Thymus (tissue), 11 donors: ENCODE data around the gene TM4SF4. TPM values are rescaled to one million over a fixed set of nuclear protein-coding genes. Genes with fewer than 3 reads are reported as not detected.
"Not testable (repeated sequence)": the region's sequence is repeated elsewhere in the genome, so short reads cannot be mapped to it uniquely, and the experiment has no call there.

Source experiments
- DNase-seq, 9 donors: peaks; one replicate each; pipeline ENCODE4 v3.0.0-alpha.2; 2013; ENCODE audit warnings: low spot score in 9 of 9, low read depth in 6 of 9, missing footprints in 1 of 9
- H3K27ac ChIP-seq, 2 donors: one replicate each; pipeline ENCODE4 v1.5.1; 2013; ENCODE audit warnings: control low read depth in 1 of 2, low read depth in 1 of 2, low read length in 1 of 2, mild to moderate bottlenecking in 1 of 2, moderate library complexity in 1 of 2
- H3K27me3 ChIP-seq, 2 donors: one replicate each; pipeline ENCODE4 v1.5.1; 2013; ENCODE audit warnings: low read length in 1 of 2; ENCODE audit not compliant: control insufficient read depth in 2 of 2, insufficient read depth in 1 of 2
- H3K36me3 ChIP-seq, 2 donors: one replicate each; pipeline ENCODE4 v1.5.1; 2013; ENCODE audit warnings: low read length in 1 of 2, mild to moderate bottlenecking in 1 of 2, moderate library complexity in 1 of 2; ENCODE audit not compliant: control insufficient read depth in 2 of 2, insufficient read depth in 2 of 2
- H3K4me1 ChIP-seq, 2 donors: one replicate each; pipeline ENCODE4 v1.5.1; 2013; ENCODE audit warnings: low read length in 2 of 2; ENCODE audit not compliant: control insufficient read depth in 2 of 2, insufficient read depth in 2 of 2
- H3K4me3 ChIP-seq, 2 donors: one replicate each; pipeline ENCODE4 v1.5.1; 2013; ENCODE audit warnings: low read length in 2 of 2, control low read depth in 1 of 2, mild to moderate bottlenecking in 1 of 2
- H3K9me3 ChIP-seq, 2 donors: one replicate each; pipeline ENCODE4 v1.5.1; 2013; ENCODE audit warnings: low read length in 1 of 2, mild to moderate bottlenecking in 1 of 2; ENCODE audit not compliant: control insufficient read depth in 2 of 2, insufficient read depth in 1 of 2
- WGBS: extraction: QIAGEN DNeasy Blood & Tissue Kit; methylation state at CpG from one replicate; pipeline ENCODE4 v1.1.7; 2013; 5-methylcytosine and 5-hydroxymethylcytosine counted together
- polyA plus RNA-seq: library from polyadenylated mRNA; stranded (reverse); fragments of 200-250 nt; gene quantifications from one replicate; pipeline ENCODE4 v1.2.3, GENCODE V29; 2013
- total RNA-seq: library from RNA; stranded (reverse); fragments of 120-200 nt; gene quantifications from one replicate; pipeline ENCODE4 v1.2.4, GENCODE V29; 2013
- donor health status: healthy.

TM4SF4 gene
- total and polyA plus RNA-seq, 2 donors, result 0.07 to 0.09 TPM

DNA sequence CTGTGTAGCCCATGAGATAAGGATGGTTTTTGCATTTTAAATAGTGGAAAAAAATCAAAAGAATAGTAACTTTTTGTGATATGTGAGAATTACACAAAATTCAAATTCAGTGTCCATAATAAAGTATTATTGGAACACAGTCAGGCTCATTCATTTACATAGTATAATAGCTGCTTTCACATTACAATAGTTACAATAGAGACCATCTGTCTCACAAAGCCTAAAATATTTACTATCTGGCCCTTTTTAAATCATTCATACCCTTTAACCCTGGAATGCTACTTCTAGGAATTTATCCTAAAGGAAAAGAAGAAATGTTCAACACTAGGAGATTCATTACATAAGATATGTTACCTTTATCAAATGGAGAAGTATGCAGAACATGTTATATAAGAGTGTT, 35.5 kb upstream of the TM4SF4 start:
- no peaks in the 10 kb centered on the region for H3K9me3 ChIP-seq
- H3K27me3 ChIP-seq, result no peaks in the 10 kb centered on the region
- no peak overlapping the region for H3K4me3 ChIP-seq
- H3K36me3 ChIP-seq, result no peaks in the 10 kb centered on the region
- DNase-seq, result no peak
- no peak overlapping the region for H3K27ac ChIP-seq
- no peaks in the 10 kb centered on the region for H3K4me1 ChIP-seq

DNA sequence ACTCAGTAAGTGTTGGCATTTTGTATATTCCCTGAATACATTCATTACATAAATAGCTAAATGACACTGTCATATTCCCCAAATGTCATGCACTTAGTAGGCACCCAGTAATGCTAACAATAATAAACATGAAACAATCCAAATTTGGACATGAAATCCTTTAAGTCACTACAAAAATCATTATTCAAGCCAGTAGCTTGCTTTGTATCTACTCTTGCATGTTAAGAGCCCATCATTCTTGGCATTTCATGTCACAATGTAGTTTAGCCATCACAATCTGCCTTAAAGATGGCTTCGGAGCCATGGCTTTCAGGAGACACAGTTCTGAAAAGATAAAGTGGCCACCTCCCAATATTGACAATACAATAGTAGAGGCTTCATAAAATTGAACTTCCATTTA, 32.9 kb upstream of the TM4SF4 start:
- Histone ChIP-seq H3K27ac (no peak overlapping the region), H3K36me3 (no peaks in the 10 kb centered on the region), H3K27me3 (no peaks in the 10 kb centered on the region), H3K4me1 (no peaks in the 10 kb centered on the region), H3K4me3 (no peak overlapping the region), H3K9me3 (no peaks in the 10 kb centered on the region)
- no peak for DNase-seq
- WGBS, result 96% methylated on average over 1 of the region's 1 CpG

DNA sequence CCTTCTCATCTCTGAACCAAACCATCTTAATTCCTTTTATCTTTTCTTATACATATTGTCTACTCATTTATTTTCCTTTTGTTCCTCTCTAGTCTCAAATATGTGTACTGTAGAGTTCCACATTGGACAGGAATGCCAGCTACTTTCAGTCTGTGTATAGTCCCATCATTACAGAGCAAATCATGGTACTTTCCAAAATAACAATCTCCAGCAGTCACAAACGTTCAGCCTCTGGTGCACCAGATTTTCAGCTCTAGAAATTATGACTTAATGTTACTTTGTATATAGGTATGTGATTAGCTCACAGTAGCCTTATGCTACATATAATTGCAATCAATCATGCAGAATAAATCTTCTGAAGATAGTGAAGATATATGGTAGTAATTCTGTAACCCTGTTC, 32.5 kb upstream of the TM4SF4 start:
- DNase-seq, result no peak
- Histone ChIP-seq H3K27me3 (no peaks in the 10 kb centered on the region), H3K9me3 (no peaks in the 10 kb centered on the region), H3K4me3 (no peak overlapping the region), H3K27ac (no peak overlapping the region), H3K36me3 (no peaks in the 10 kb centered on the region), H3K4me1 (no peaks in the 10 kb centered on the region)
- 85% methylated on average over 1 of the region's 1 CpG for WGBS

DNA sequence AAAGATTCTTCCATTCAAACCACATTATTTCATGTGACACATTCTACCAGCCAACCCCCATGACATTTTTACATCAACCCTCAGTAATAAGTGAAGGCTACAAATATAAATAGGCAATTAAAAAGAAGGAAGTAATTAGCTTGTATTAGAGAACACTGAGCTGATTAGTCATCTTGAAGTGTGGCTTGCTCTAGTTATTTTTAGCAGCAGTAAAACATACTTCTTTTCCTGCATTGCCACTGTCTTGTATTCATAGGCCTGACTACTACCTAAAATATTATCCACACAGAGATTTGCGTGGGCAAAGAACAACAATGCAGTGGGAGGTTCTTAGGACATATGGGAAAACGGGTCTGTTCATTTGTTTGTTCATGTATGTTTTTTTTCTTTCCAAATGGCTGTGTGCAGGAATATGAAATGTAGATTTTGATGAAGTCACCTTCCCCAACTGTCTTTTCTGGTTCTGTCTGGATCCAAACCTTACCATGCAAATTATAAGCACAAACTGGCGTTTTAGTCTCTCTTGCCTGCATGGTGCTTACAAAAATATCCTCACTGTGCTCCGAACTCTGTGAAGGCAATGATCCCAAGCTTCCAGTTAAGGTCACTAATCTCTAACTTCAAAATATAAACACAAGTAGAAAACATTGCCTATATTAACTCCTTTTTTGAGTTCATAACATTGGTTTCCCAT, 31.5 kb upstream of the TM4SF4 start:
- WGBS, result 68% methylated on average over 4 of the region's 4 CpGs
- H3K9me3 ChIP-seq, result no peaks in the 10 kb centered on the region
- H3K4me3 ChIP-seq, result no peak overlapping the region
- no peak overlapping the region for H3K27ac ChIP-seq
- H3K36me3 ChIP-seq, result no peaks in the 10 kb centered on the region
- H3K4me1 ChIP-seq, result no peaks in the 10 kb centered on the region
- DNase-seq, result no peak
- no peaks in the 10 kb centered on the region for H3K27me3 ChIP-seq

DNA sequence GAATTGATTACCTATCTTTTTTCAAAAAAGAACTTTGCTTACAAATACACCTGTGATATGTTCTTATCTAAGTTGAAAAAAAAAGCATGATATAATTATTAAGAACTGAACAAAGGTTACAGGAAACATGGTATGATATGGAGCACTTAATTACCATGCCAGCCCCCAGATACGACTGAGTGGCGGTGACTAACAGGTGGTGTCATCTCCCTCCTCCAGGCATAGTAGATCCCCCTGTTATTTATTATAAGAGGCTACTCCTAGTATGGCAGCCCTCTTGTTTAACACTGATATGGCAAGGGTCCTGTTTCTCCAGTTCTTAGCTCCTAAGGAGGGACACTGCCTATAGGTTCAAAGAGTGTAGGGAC, 31.0 kb upstream of the TM4SF4 start:
- Histone ChIP-seq H3K4me1 (no peaks in the 10 kb centered on the region), H3K27ac (no peak overlapping the region), H3K4me3 (no peak overlapping the region), H3K9me3 (no peaks in the 10 kb centered on the region), H3K27me3 (no peaks in the 10 kb centered on the region), H3K36me3 (no peaks in the 10 kb centered on the region)
- WGBS, result 96% methylated on average over 2 of the region's 2 CpGs
- DNase-seq, result no peak

DNA sequence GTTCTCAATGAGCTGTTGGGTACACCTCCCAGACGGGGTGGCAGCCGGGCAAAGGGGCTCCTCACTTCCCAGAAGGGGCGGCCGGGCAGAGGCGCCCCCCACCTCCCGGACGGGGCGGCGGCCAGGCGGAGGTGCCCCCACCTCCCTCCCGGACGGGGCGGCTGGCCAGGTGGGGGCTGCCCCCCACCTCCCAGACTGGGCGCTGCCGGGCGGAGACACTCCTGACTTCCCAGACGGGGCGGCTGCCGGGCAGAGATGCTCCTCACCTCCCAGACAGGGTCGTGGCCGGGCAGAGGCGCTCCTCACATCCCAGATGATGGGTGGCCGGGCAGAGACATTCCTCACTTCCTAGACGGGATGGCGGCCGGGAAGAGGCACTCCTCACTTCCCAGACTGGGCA, 29.6 kb upstream of the TM4SF4 start:
- WGBS, result 88% methylated on average over 26 of the region's 26 CpGs
- not testable (repeated sequence) for H3K4me1 ChIP-seq, H3K27ac ChIP-seq, H3K27me3 ChIP-seq, H3K36me3 ChIP-seq, DNase-seq, H3K4me3 ChIP-seq, H3K9me3 ChIP-seq

DNA sequence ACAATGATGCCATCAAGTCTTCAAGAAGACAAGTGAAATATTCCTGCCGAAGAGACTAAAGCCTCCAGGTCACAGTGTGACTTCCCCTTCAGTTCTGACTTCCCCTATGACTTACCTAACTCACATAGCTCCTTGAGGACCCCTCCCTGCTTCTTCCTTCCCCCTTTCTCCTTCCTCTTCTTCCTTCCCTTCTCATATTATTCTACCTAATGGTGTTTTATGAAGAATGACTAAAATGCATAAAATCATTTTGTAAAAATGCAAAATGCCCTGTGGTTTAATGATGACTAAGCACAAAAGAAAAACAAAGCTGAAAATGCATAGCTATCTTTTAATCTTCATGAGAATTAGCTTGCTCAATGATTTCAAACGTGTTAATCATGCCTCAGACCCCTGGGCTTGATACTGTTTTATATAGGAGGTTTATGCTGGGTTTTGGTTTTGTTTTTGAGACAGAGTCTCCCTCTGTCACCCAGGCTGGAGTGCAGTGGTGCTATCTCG, 26.1 kb upstream of the TM4SF4 start:
- Histone ChIP-seq H3K4me1 (peaks cover 0 to 3% of the 10 kb centered on the region in 2 donors), H3K27ac (no peak overlapping the region), H3K27me3 (no peaks in the 10 kb centered on the region), H3K9me3 (peaks cover 0 to 12% of the 10 kb centered on the region in 2 donors), H3K36me3 (no peaks in the 10 kb centered on the region), H3K4me3 (no peak overlapping the region)
- 33% methylated on average over 3 of the region's 3 CpGs for WGBS
- no peak for DNase-seq

DNA sequence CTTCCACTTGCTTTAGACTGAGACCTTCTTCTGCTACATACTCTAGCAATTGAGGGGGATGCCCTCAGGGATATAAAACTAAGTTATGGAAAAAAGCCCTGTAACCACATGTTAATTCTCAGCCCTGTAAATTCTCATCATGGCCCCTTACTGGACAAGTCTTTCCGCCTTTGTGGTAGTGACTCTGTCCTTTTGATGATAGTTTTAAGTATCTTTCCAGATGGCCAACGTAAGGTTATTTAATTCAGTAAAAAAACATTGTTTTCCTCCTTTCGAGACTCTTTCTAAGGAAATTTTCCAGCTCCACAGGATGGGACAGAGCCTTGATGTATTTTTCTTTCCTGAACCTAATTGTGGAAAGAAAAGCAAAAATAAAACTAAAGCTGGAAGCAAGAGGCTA, 25.3 kb upstream of the TM4SF4 start:
- no peaks in the 10 kb centered on the region for H3K36me3 ChIP-seq
- no peak overlapping the region for H3K4me3 ChIP-seq
- peaks cover 0 to 12% of the 10 kb centered on the region in 2 donors for H3K9me3 ChIP-seq
- H3K4me1 ChIP-seq, result peaks cover 0 to 3% of the 10 kb centered on the region in 2 donors
- no peak for DNase-seq
- no peak overlapping the region for H3K27ac ChIP-seq
- no peaks in the 10 kb centered on the region for H3K27me3 ChIP-seq
- WGBS, result 63% methylated on average over 3 of the region's 3 CpGs

DNA sequence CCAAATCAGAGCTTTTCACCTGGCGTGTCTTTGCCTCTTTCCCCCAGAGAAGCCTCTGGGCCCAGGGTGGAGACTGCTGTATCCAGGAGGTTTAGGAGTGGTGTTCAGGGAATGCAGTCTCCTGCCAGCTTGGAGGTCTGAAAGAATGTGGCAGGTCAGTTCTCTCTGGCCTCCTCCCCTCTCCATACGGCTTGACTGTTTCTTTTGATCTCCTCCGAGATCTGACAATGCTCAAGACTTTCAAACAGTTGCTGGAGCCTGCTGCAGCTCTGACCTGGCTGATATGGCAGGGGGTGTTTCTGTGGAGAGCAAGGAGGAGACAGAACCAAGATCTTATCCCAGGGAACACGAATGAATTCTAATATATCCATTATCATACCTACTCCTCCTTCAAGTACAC, 24.7 kb upstream of the TM4SF4 start:
- DNase-seq, result no peak
- Histone ChIP-seq H3K36me3 (no peaks in the 10 kb centered on the region), H3K27me3 (no peaks in the 10 kb centered on the region), H3K4me3 (no peak overlapping the region), H3K9me3 (peaks cover 0 to 12% of the 10 kb centered on the region in 2 donors), H3K4me1 (peaks cover 0 to 3% of the 10 kb centered on the region in 2 donors), H3K27ac (no peak overlapping the region)
- WGBS, result 92% methylated on average over 4 of the region's 4 CpGs
